Measurements from ENCODE around the gene TAS1R1.

The TAS1R1 gene

GRCh38 chr1:6554907-6555778 is at the start of gene TAS1R1:
Gene TAS1R1, plus strand, starts transcription at chr1:6555307. Its CDS starts 67 bp downstream, at chr1:6555374.
- DNase-seq (ENCODE audit: low read depth in 3 of 3): no peak

GRCh38 chr1:6505367-6506209 is 49.5 kb upstream of the TAS1R1 start:
- no peak for DNase-seq (ENCODE audit: low read depth in 3 of 3)

GRCh38 chr1:6506210-6507036 is 48.7 kb upstream of the TAS1R1 start:
- DNase-seq (ENCODE audit: low read depth in 3 of 3): no peak

GRCh38 chr1:6507037-6507428 is 48.1 kb upstream of the TAS1R1 start:
- no peak for DNase-seq (ENCODE audit: low read depth in 3 of 3)

GRCh38 chr1:6507461-6507911 is 47.6 kb upstream of the TAS1R1 start:
- no peak for DNase-seq (ENCODE audit: low read depth in 3 of 3)

GRCh38 chr1:6508154-6508815 is 46.8 kb upstream of the TAS1R1 start:
- DNase-seq (ENCODE audit: low read depth in 3 of 3): no peak

GRCh38 chr1:6508816-6509189 is 46.3 kb upstream of the TAS1R1 start:
- no peak for DNase-seq (ENCODE audit: low read depth in 3 of 3)

- DNase-seq (ENCODE audit: low read depth in 3 of 3): no peak
Observed at GRCh38 chr1:6509220-6509918, 45.7 kb upstream of the TAS1R1 start.

- DNase-seq (ENCODE audit: low read depth in 3 of 3): no peak
Observed at GRCh38 chr1:6509919-6510291, 45.2 kb upstream of the TAS1R1 start.

- no peak for DNase-seq (ENCODE audit: low read depth in 3 of 3)
Observed at GRCh38 chr1:6510493-6510892, 44.6 kb upstream of the TAS1R1 start.

- no peak for DNase-seq (ENCODE audit: low read depth in 3 of 3)
Observed at GRCh38 chr1:6511056-6511455, 44.1 kb upstream of the TAS1R1 start.

GRCh38 chr1:6511561-6512244 is 43.4 kb upstream of the TAS1R1 start:
- DNase-seq (ENCODE audit: low read depth in 3 of 3): no peak

- DNase-seq (ENCODE audit: low read depth in 3 of 3): no peak
Observed at GRCh38 chr1:6512245-6512907, 42.7 kb upstream of the TAS1R1 start.

GRCh38 chr1:6512908-6513280 is 42.2 kb upstream of the TAS1R1 start:
- no peak for DNase-seq (ENCODE audit: low read depth in 3 of 3)

GRCh38 chr1:6513320-6513801 is 41.7 kb upstream of the TAS1R1 start:
- no peak for DNase-seq (ENCODE audit: low read depth in 3 of 3)

- no peak for DNase-seq (ENCODE audit: low read depth in 3 of 3)
Observed at GRCh38 chr1:6515771-6516170, 39.3 kb upstream of the TAS1R1 start.

- DNase-seq (ENCODE audit: low read depth in 3 of 3): no peak
Observed at GRCh38 chr1:6517435-6517851, 37.7 kb upstream of the TAS1R1 start.

- no peak for DNase-seq (ENCODE audit: low read depth in 3 of 3)
Observed at GRCh38 chr1:6519491-6519934, 35.6 kb upstream of the TAS1R1 start.

GRCh38 chr1:6519935-6520671 is 35.0 kb upstream of the TAS1R1 start:
- DNase-seq (ENCODE audit: low read depth in 3 of 3): no peak
